Common myeloid progenitor, CD34-positive (primary cell): ENCODE measurements around the gene PIP5K1B.

Experiments used
- CTCF ChIA-PET: fragments of 350-600 bp; sonication (Branson Sonifier 250); formaldehyde crosslinking; loops from one replicate; lab custom pipeline; 2021; ENCODE audit warnings: antibody characterized with exemption; lab: Charles Lee
- POLR2A ChIA-PET: fragments of 350-600 bp; sonication (Branson Sonifier 250); formaldehyde crosslinking; loops from one replicate; lab custom pipeline; 2021; ENCODE audit warnings: antibody characterized with exemption; lab: Charles Lee
- DNase-seq, 3 donors: peaks; one replicate each; pipeline versions ENCODE4 v3.0.0 to v3.0.0-alpha.2; 2013
- H3K27ac ChIP-seq, 2 experiments: 1 replicate in 1 of 2; 2 replicates in 1 of 2; pipeline ENCODE4 v1.7.0; 2013; ENCODE audit warnings: inconsistent platforms in 2 of 2, low read length in 2 of 2, mild to moderate bottlenecking in 2 of 2, low read depth in 1 of 2, moderate library complexity in 1 of 2; ENCODE audit not compliant: severe bottlenecking in 2 of 2, insufficient read depth in 1 of 2, poor library complexity in 1 of 2
- H3K27me3 ChIP-seq, 5 experiments: replicated peaks in 2 of 5; 1 replicate in 3 of 5; 2 replicates in 2 of 5; pipeline versions ENCODE4 v1.6.1 to v1.7.0; 2013; ENCODE audit warnings: low read length in 4 of 5, mild to moderate bottlenecking in 2 of 5, moderate library complexity in 2 of 5, inconsistent platforms in 1 of 5; ENCODE audit not compliant: insufficient read depth in 5 of 5, control insufficient read depth in 4 of 5
- H3K36me3 ChIP-seq, 4 experiments: 1 replicate in 2 of 4; 2 replicates in 2 of 4; pipeline versions ENCODE4 v1.6.1 to v1.7.0; 2013; ENCODE audit warnings: low read length in 3 of 4, control low read depth in 1 of 4, mild to moderate bottlenecking in 1 of 4; ENCODE audit not compliant: control insufficient read depth in 4 of 4, insufficient read depth in 4 of 4
- H3K4me1 ChIP-seq, 4 experiments: 1 replicate in 3 of 4; 2 replicates in 1 of 4; pipeline versions ENCODE4 v1.6.1 to v1.7.1; 2013; ENCODE audit warnings: low read length in 3 of 4, mild to moderate bottlenecking in 3 of 4, control low read depth in 1 of 4, inconsistent platforms in 1 of 4, moderate library complexity in 1 of 4; ENCODE audit not compliant: control insufficient read depth in 4 of 4, insufficient read depth in 4 of 4; ENCODE audit errors: control extremely low read depth in 1 of 4
- H3K4me3 ChIP-seq, 7 experiments: 1 replicate in 4 of 7; 2 replicates in 3 of 7; pipeline versions ENCODE4 v1.5.1 to v1.7.0; 2013; ENCODE audit warnings: mild to moderate bottlenecking in 7 of 7, low read length in 6 of 7, moderate library complexity in 6 of 7, inconsistent platforms in 2 of 7, low read depth in 2 of 7, control low read depth in 1 of 7; ENCODE audit not compliant: insufficient read depth in 4 of 7, control insufficient read depth in 1 of 7; ENCODE audit errors: extremely low read depth in 1 of 7
- H3K9me3 ChIP-seq, 5 experiments: 1 replicate in 4 of 5; 2 replicates in 1 of 5; pipeline versions ENCODE4 v1.6.1 to v1.7.1; 2013; ENCODE audit warnings: low read length in 4 of 5, mild to moderate bottlenecking in 2 of 5, inconsistent platforms in 1 of 5, low read depth in 1 of 5, moderate library complexity in 1 of 5; ENCODE audit not compliant: control insufficient read depth in 4 of 5, insufficient read depth in 2 of 5; ENCODE audit errors: control extremely low read depth in 1 of 5
- WGBS: methylation state at CpG from one replicate; pipeline ENCODE4 v1.1.5; 2013; ENCODE audit not compliant: insufficient coverage; 5-methylcytosine and 5-hydroxymethylcytosine counted together

Gene PIP5K1B

GRCh38 chr9:68720656-68721313 lies 15.7 kb downstream of the PIP5K1B start:
- ChIA-PET CTCF (interaction anchor here (0.6 to 2.2 kb wide), 9 partner anchors 8 to 137 kb away, joined by 3 to 7 read pairs (median 3); no protein-coding TSS in a partner anchor), POLR2A (no interaction called here)
- 76% methylated on average over 5 of the region's 7 CpGs for WGBS
- H3K9me3 ChIP-seq = peaks cover 0 to 3% (median 0%) of the 10 kb centered on the region in 5 experiments
- H3K27me3 ChIP-seq = no peaks in the 10 kb centered on the region
- H3K4me3 ChIP-seq = no peak overlapping the region
- no peak for DNase-seq
- no peak overlapping the region for H3K27ac ChIP-seq
- H3K4me1 ChIP-seq = peaks cover 0 to 54% (median 17%) of the 10 kb centered on the region in 4 experiments
- no peaks in the 10 kb centered on the region for H3K36me3 ChIP-seq

- H3K9me3 ChIP-seq = peaks cover 0 to 3% (median 0%) of the 10 kb centered on the region in 5 experiments
- peaks cover 0 to 44% (median 15%) of the 10 kb centered on the region in 4 experiments for H3K4me1 ChIP-seq
- POLR2A ChIA-PET = no interaction called here
- no peaks in the 10 kb centered on the region for H3K36me3 ChIP-seq
- DNase-seq = no peak
- no peaks in the 10 kb centered on the region for H3K27me3 ChIP-seq
- peak overlapping the region in 1 of 7 experiments; percentile 29 for H3K4me3 ChIP-seq
- H3K27ac ChIP-seq = no peak overlapping the region
- 79% methylated on average over 7 of the region's 8 CpGs for WGBS
- CTCF ChIA-PET = interaction anchor here (0.6 to 2.0 kb wide), 5 partner anchors 12 to 25 kb away, joined by 3 to 4 read pairs (median 3); no protein-coding TSS in a partner anchor
Observed at GRCh38 chr9:68721666-68722330, 16.8 kb downstream of the PIP5K1B start.

GRCh38 chr9:68725070-68725469 lies 20.0 kb downstream of the PIP5K1B start:
- Histone ChIP-seq H3K27me3 (no peaks in the 10 kb centered on the region), H3K4me3 (no peak overlapping the region), H3K27ac (no peak overlapping the region), H3K4me1 (peaks cover 0 to 12% (median 2%) of the 10 kb centered on the region in 4 experiments), H3K36me3 (peaks cover 0 to 2% (median 0%) of the 10 kb centered on the region in 4 experiments), H3K9me3 (peaks cover 0 to 3% (median 0%) of the 10 kb centered on the region in 5 experiments)
- ChIA-PET POLR2A (no interaction called here), CTCF (no interaction called here)
- WGBS = 94% methylated on average over 2 of the region's 3 CpGs
- no peak for DNase-seq

DNA sequence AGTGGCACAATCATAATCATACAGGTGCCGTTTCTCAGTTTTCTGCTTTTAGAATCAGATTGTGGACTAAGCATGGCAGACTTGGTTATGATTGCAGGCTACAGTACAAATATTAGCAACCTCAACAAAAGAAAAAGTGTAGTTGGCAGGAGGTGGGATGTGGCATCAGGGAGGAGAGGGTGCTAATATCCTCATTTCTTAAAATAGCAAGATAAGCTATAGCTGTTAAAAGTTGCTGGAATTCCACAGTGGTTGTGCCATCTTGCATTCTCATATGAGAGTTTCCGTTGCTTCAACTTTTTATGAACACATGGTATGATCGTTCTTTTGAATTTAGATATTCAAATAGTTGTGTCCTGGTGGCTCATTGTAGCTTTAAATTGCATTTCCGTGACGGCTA lies 21.4 kb downstream of the PIP5K1B start:
- Histone ChIP-seq H3K27me3 (no peaks in the 10 kb centered on the region), H3K27ac (no peak overlapping the region), H3K36me3 (peaks cover 0 to 2% (median 0%) of the 10 kb centered on the region in 4 experiments), H3K9me3 (peaks cover 0 to 3% (median 0%) of the 10 kb centered on the region in 5 experiments), H3K4me3 (no peak overlapping the region), H3K4me1 (peaks cover 0 to 9% (median 0%) of the 10 kb centered on the region in 4 experiments)
- no peak for DNase-seq
- WGBS = 100% methylated on average over 2 of the region's 5 CpGs
- CTCF ChIA-PET = no interaction called here
- POLR2A ChIA-PET = no interaction called here

DNA sequence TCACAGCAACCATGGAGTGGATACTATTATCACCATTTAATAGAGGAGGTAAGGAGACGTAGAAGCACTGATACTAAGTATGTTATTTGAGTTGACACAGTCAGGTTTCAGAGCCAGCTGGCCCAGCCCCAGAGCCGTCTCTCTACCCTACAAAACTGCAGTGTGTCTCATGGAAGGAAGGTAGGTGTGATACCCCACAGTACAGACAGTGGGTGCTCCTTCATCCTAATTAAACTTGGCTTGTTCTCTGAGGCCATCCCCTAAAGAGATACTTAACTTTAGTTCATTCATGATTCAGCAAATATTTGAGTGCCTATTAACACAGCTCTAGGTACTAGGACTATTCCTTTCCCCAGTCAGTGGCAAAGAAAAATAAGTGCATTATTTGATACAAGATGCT lies 22.6 kb downstream of the PIP5K1B start:
- Histone ChIP-seq H3K4me3 (no peak overlapping the region), H3K36me3 (peaks cover 0 to 2% (median 0%) of the 10 kb centered on the region in 4 experiments), H3K27me3 (no peaks in the 10 kb centered on the region), H3K9me3 (peaks cover 0 to 3% (median 0%) of the 10 kb centered on the region in 5 experiments), H3K4me1 (peaks cover 0 to 6% (median 0%) of the 10 kb centered on the region in 4 experiments), H3K27ac (no peak overlapping the region)
- ChIA-PET CTCF (interaction anchor here (1.1 kb wide), 1 partner anchor 23 kb away, joined by 4 read pairs; the partner anchor contains the start of gene PIP5K1B), POLR2A (no interaction called here)
- WGBS = 100% methylated on average over 1 of the region's 2 CpGs
- DNase-seq = no peak

- H3K27me3 ChIP-seq = no peaks in the 10 kb centered on the region
- CTCF ChIA-PET = interaction anchor here (1.1 to 2.1 kb wide), 2 partner anchors 9 to 24 kb away, joined by 4 to 7 read pairs; partner anchors contain the start of gene PIP5K1B
- WGBS = 100% methylated on average over 1 of the region's 1 CpG
- POLR2A ChIA-PET = no interaction called here
- peaks cover 0 to 2% (median 0%) of the 10 kb centered on the region in 4 experiments for H3K36me3 ChIP-seq
- peaks cover 0 to 9% (median 3%) of the 10 kb centered on the region in 4 experiments for H3K4me1 ChIP-seq
- no peak overlapping the region for H3K27ac ChIP-seq
- peaks cover 0 to 1% (median 0%) of the 10 kb centered on the region in 5 experiments for H3K9me3 ChIP-seq
- no peak overlapping the region for H3K4me3 ChIP-seq
- no peak for DNase-seq
Observed at GRCh38 chr9:68728731-68729130, 23.7 kb downstream of the PIP5K1B start.
